Measurements from ENCODE around the gene OR8G5. TPM values are rescaled to one million over a fixed set of nuclear protein-coding genes. Genes with fewer than 3 reads are reported as not detected.
"Not testable (repeated sequence)": the region's sequence is repeated elsewhere in the genome, so short reads cannot be mapped to it uniquely, and the experiment has no call there.

The OR8G5 gene
- total RNA-seq, result not detected

- intact Hi-C loops (cut with DNase I), result no loop called here
- DNase-seq (ENCODE audit: low spot score) (no peak), ATAC-seq (no peak)
Observed at GRCh38 chr11:124256076-124256475, at the start of gene OR8G5. Gene OR8G5 (plus strand): TSS chr11:124256376. CDS start chr11:124264932, 8,556 bp downstream.

GRCh38 chr11:124207102-124207792 lies 48.9 kb upstream of the OR8G5 start:
- no peak for ATAC-seq
- intact Hi-C loops (cut with DNase I), result no loop called here
- DNase-seq (ENCODE audit: low spot score), result no peak

GRCh38 chr11:124209824-124210357 lies 46.3 kb upstream of the OR8G5 start:
- DNase-seq (ENCODE audit: low spot score) (no peak), ATAC-seq (no peak)
- intact Hi-C loops (cut with DNase I), result no loop called here

- ATAC-seq, result no peak
- no peak for DNase-seq (ENCODE audit: low spot score)
- intact Hi-C loops (cut with DNase I), result no loop called here
Observed at GRCh38 chr11:124210421-124210820, 45.8 kb upstream of the OR8G5 start.

GRCh38 chr11:124211321-124211720 lies 44.9 kb upstream of the OR8G5 start:
- DNase-seq (ENCODE audit: low spot score) (no peak), ATAC-seq (no peak)
- intact Hi-C loops (cut with DNase I), result no loop called here

GRCh38 chr11:124214027-124214426 lies 42.1 kb upstream of the OR8G5 start:
- ATAC-seq (no peak), DNase-seq (ENCODE audit: low spot score) (no peak)
- intact Hi-C loops (cut with DNase I), result no loop called here

- ATAC-seq (no peak), DNase-seq (ENCODE audit: low spot score) (no peak)
- intact Hi-C loops (cut with DNase I), result no loop called here
Observed at GRCh38 chr11:124219126-124219525, 37.0 kb upstream of the OR8G5 start.

- DNase-seq (ENCODE audit: low spot score), result no peak
- ATAC-seq, result no peak
- intact Hi-C loops (cut with DNase I), result no loop called here
Observed at GRCh38 chr11:124222407-124222806, 33.8 kb upstream of the OR8G5 start.

GRCh38 chr11:124224618-124225423 lies 31.4 kb upstream of the OR8G5 start:
- intact Hi-C loops (cut with DNase I); DNase-seq (ENCODE audit: low spot score): not testable (repeated sequence)
- ATAC-seq, result peak; percentile 50

- DNase-seq (ENCODE audit: low spot score) (no peak), ATAC-seq (no peak)
- intact Hi-C loops (cut with DNase I), result no loop called here
Observed at GRCh38 chr11:124225471-124225870, 30.7 kb upstream of the OR8G5 start.

- ATAC-seq (no peak), DNase-seq (ENCODE audit: low spot score) (no peak)
- intact Hi-C loops (cut with DNase I), result no loop called here
Observed at GRCh38 chr11:124233376-124233775, 22.8 kb upstream of the OR8G5 start.

GRCh38 chr11:124238512-124238911 lies 17.7 kb upstream of the OR8G5 start:
- intact Hi-C loops (cut with DNase I), result no loop called here
- ATAC-seq, result no peak

GRCh38 chr11:124240621-124241397 lies 15.4 kb upstream of the OR8G5 start, which contains the start of gene OR8G1:
Gene OR8G1 (plus strand): TSS chr11:124241095. CDS start chr11:124249676, 8,581 bp downstream.
- DNase-seq (ENCODE audit: low spot score), result no peak

More at GRCh38 chr11:124238512-124238911, 17.7 kb upstream of the OR8G5 start:
- no peak for DNase-seq (ENCODE audit: low spot score)

GRCh38 chr11:124249869-124250268 lies 6.3 kb upstream of the OR8G5 start:
- DNase-seq (ENCODE audit: low spot score); intact Hi-C loops (cut with DNase I); ATAC-seq: not testable (repeated sequence)

More at GRCh38 chr11:124240621-124241397, 15.4 kb upstream of the OR8G5 start, which contains the start of gene OR8G1:
- ATAC-seq, result no peak
- intact Hi-C loops (cut with DNase I), result no loop called here

GRCh38 chr11:124265041-124265440 lies 8.9 kb downstream of the OR8G5 start:
- intact Hi-C loops (cut with DNase I); ATAC-seq; DNase-seq (ENCODE audit: low spot score): not testable (repeated sequence)

- DNase-seq (ENCODE audit: low spot score); intact Hi-C loops (cut with DNase I); ATAC-seq: not testable (repeated sequence)
Observed at GRCh38 chr11:124270886-124271285, 14.7 kb downstream of the OR8G5 start.

- no peak for DNase-seq (ENCODE audit: low spot score)
- intact Hi-C loops (cut with DNase I), result no loop called here
- no peak for ATAC-seq
Observed at GRCh38 chr11:124274000-124274399, 17.8 kb downstream of the OR8G5 start.

GRCh38 chr11:124276081-124276480 lies 19.9 kb downstream of the OR8G5 start:
- DNase-seq (ENCODE audit: low spot score) (no peak), ATAC-seq (no peak)
- intact Hi-C loops (cut with DNase I), result no loop called here

GRCh38 chr11:124277207-124277606 lies 21.0 kb downstream of the OR8G5 start:
- intact Hi-C loops (cut with DNase I), result no loop called here
- no peak for DNase-seq (ENCODE audit: low spot score)
- no peak for ATAC-seq

All from sciatic nerve (tissue), 2 donors.